Psoas muscle (tissue), 8 donors: Measurements from ENCODE around the gene ZSWIM8. TPM values are rescaled to one million over a fixed set of nuclear protein-coding genes. Genes with fewer than 3 reads are reported as not detected.

Experiments
- ATAC-seq, 4 donors: fragments of 200-7000 bp; cut with Tn5 transposase; one replicate each; pipeline ENCODE4 v1.9.1; 2020; ENCODE audit warnings: moderate library complexity in 3 of 4, mild to moderate bottlenecking in 2 of 4
- DNase-seq, 2 donors: peaks; one replicate each; pipeline ENCODE4 v3.0.0-alpha.2; 2020
- H3K27ac ChIP-seq: fragments of 200-600 bp; one replicate; pipeline ENCODE4 v1.8.0; 2022
- H3K27me3 ChIP-seq, 3 donors: fragments of 200-600 bp in 1 of 3; one replicate each; pipeline versions ENCODE4 v1.6.1 to v1.8.0; 2013 to 2022; ENCODE audit warnings: low read length in 2 of 3, mild to moderate bottlenecking in 2 of 3, moderate library complexity in 1 of 3; ENCODE audit not compliant: insufficient read depth in 3 of 3
- H3K36me3 ChIP-seq, 2 donors: fragments of 200-600 bp in 1 of 2; one replicate each; pipeline versions ENCODE4 v1.6.1 to v1.8.0; 2013 to 2022; ENCODE audit warnings: low read depth in 1 of 2, mild to moderate bottlenecking in 1 of 2, moderate library complexity in 1 of 2; ENCODE audit not compliant: insufficient read depth in 1 of 2
- H3K4me1 ChIP-seq: fragments of 200-600 bp; one replicate; pipeline ENCODE4 v1.8.0; 2022
- H3K4me3 ChIP-seq: fragments of 200-600 bp; one replicate; pipeline ENCODE4 v1.8.0; 2022; ENCODE audit warnings: mild to moderate bottlenecking
- H3K9me3 ChIP-seq: fragments of 200-600 bp; one replicate; pipeline ENCODE4 v1.8.0; 2022
- WGBS, 3 donors: extraction: QIAGEN DNeasy Blood & Tissue Kit; methylation state at CpG; one replicate each; pipeline versions ENCODE4 v1.1.6 to v1.1.7; 2013; 5-methylcytosine and 5-hydroxymethylcytosine counted together
- intact Hi-C, 2 donors: fragments of 100-400 bp; cut with DNase I; formaldehyde crosslinking; loops; one replicate each; pipeline versions ENCODE4 v1.11.0 to v1.14.2; 2022
- polyA plus RNA-seq, 3 donors: library from polyadenylated mRNA; stranded (reverse); fragments of 200-250 nt; gene quantifications; one replicate each; pipeline ENCODE4 v1.2.3, GENCODE V29; 2013
- total RNA-seq, 4 donors: library from RNA; stranded (reverse); fragmentation: NEBNext Ultra II Directional in 2 of 4; extraction: Animal tissue kit (Norgen Biotek cat#: 25700) in 2 of 4; gene quantifications; one replicate each; pipeline versions ENCODE4 v1.2.1 to v1.2.4, GENCODE V29; 2021 to 2023
- TF ChIP-seq, protein P1 (sequence below): fragments of 200-600 bp; IDR thresholded peaks from one replicate; pipeline ENCODE4 v1.8.0; 2022; ENCODE audit warnings: antibody characterized with exemption
- donor health status: healthy with polysubstance abuse.
- donor health status: DM: no; HTN: no; CAD: no; lungs with moderate emphysema.
- donor health status: Bipolar disorder and iron deficiency.
- donor health status: healthy.
- donor health status: DM: yes; HTN: yes; CAD: no.
- donor health status: DM: no; HTN: no; CAD: no.
- donor health status: DM: no; HTN: no; CAD: no.
- donor health status: DM: yes; HTN: yes; CAD: no.

ZSWIM8 gene
- total and polyA plus RNA-seq, 7 donors = 40.5 to 68.3 (median 57.2) TPM

GRCh38 chr10:73801253-73801590 lies 15.8 kb downstream of the ZSWIM8 start:
- ATAC-seq (peak in 1 of 4 donors; percentile 1), DNase-seq (peak in 1 of 2 donors; percentile 53)
- Histone ChIP-seq H3K9me3 (no peaks in the 10 kb centered on the region), H3K27ac (no peak overlapping the region), H3K4me3 (no peak overlapping the region), H3K27me3 (no peaks in the 10 kb centered on the region), H3K4me1 (no peaks in the 10 kb centered on the region), H3K36me3 (peaks cover 17 to 100% of the 10 kb centered on the region in 2 donors)
- intact Hi-C loops = no loop called here
- TF ChIP-seq, protein P1, sequence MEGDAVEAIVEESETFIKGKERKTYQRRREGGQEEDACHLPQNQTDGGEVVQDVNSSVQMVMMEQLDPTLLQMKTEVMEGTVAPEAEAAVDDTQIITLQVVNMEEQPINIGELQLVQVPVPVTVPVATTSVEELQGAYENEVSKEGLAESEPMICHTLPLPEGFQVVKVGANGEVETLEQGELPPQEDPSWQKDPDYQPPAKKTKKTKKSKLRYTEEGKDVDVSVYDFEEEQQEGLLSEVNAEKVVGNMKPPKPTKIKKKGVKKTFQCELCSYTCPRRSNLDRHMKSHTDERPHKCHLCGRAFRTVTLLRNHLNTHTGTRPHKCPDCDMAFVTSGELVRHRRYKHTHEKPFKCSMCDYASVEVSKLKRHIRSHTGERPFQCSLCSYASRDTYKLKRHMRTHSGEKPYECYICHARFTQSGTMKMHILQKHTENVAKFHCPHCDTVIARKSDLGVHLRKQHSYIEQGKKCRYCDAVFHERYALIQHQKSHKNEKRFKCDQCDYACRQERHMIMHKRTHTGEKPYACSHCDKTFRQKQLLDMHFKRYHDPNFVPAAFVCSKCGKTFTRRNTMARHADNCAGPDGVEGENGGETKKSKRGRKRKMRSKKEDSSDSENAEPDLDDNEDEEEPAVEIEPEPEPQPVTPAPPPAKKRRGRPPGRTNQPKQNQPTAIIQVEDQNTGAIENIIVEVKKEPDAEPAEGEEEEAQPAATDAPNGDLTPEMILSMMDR = no peak
- WGBS, 3 donors = 89 to 94% (median 91%) methylated on average over 13 of the region's 13 CpGs

- WGBS, 3 donors = 71 to 79% (median 71%) methylated on average over 11 of the region's 11 CpGs
- H3K27me3 ChIP-seq = no peaks in the 10 kb centered on the region
- peaks cover 11 to 100% of the 10 kb centered on the region in 2 donors for H3K36me3 ChIP-seq
- TF ChIP-seq, protein P1 = no peak
- DNase-seq (peak in 1 of 2 donors; percentile 49), ATAC-seq (peak in 2 of 4 donors; percentile 16 to 22)
- no peak overlapping the region for H3K27ac ChIP-seq
- H3K4me3 ChIP-seq = no peak overlapping the region
- no peaks in the 10 kb centered on the region for H3K4me1 ChIP-seq
- no peaks in the 10 kb centered on the region for H3K9me3 ChIP-seq
- intact Hi-C loops = loop anchor here in 1 of 2 donors (2.0 kb wide), 1 partner anchor 14 kb away; no protein-coding TSS in a partner anchor
Measured at GRCh38 chr10:73802276-73802991, 17.0 kb downstream of the ZSWIM8 start.

DNA sequence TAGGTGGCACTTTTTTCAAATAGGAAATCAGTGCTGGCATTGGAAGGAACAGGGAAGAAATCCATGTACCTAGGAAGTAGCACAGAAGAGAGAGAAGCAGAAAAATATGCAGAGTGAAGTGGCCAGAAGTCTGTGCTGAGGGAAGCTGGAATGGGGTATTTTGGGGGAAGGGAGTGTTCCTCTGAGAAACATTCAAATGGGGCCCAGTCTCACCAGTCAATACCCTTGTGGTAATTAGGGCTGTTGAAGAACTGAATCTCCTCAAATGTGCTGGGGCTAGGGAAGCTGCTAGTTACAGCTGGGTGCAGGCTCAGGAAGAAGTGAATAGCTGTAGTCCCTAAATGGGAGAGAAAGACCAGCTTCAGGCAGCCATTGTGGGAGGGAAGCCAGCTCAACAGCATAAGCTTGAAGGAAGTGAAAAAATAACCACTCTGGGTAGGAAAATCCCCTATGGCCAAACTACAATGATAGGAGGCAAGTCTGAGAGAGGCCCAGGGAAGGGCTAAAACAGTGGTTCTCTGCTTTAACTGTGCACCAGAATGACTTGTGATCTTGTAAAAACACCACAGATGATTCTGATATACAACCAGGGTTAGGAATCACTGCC lies 18.4 kb downstream of the ZSWIM8 start:
- Histone ChIP-seq H3K4me3 (no peak overlapping the region), H3K36me3 (peaks cover 17 to 100% of the 10 kb centered on the region in 2 donors), H3K9me3 (no peaks in the 10 kb centered on the region), H3K27ac (no peak overlapping the region), H3K27me3 (no peaks in the 10 kb centered on the region), H3K4me1 (no peaks in the 10 kb centered on the region)
- no peak for ATAC-seq
- TF ChIP-seq, protein P1 = no peak
- intact Hi-C loops = loop anchor here in 1 of 2 donors (2.0 kb wide), 1 partner anchor 15 kb away; no protein-coding TSS in a partner anchor
- peak in 1 of 2 donors; percentile 3 for DNase-seq

- H3K27ac ChIP-seq = no peak overlapping the region
Measured at GRCh38 chr10:73806176-73806950, 21.0 kb downstream of the ZSWIM8 start.

More at GRCh38 chr10:73806176-73806950, 21.0 kb downstream of the ZSWIM8 start:
- Histone ChIP-seq H3K4me1 (peaks cover 16% of the 10 kb centered on the region), H3K27me3 (no peaks in the 10 kb centered on the region), H3K4me3 (no peak overlapping the region), H3K36me3 (peaks cover 15 to 87% of the 10 kb centered on the region in 2 donors), H3K9me3 (no peaks in the 10 kb centered on the region)
- ATAC-seq = no peak
- TF ChIP-seq, protein P1 = no peak
- WGBS, 3 donors = 88 to 93% (median 90%) methylated on average over 14 of the region's 14 CpGs
- DNase-seq = peak in 1 of 2 donors; percentile 25
- intact Hi-C loops = loop anchor here in 1 of 2 donors (2.0 kb wide), 1 partner anchor 14 kb away; no protein-coding TSS in a partner anchor
